BLaER1 treated with 17β-estradiol and CSF1 and Interleukin-3, amounts not matched to agents 10 nM and 100 nM (cell line): ENCODE measurements around the gene DCAF6.

Source experiments
- H3K27ac ChIP-seq, 11 experiments: shearing (Covaris generic); formaldehyde crosslinking; 2 replicates each; pipeline ENCODE4 v1.8.1; 2022
- H3K27me3 ChIP-seq, 11 experiments: shearing (Covaris generic); formaldehyde crosslinking; 2 replicates each; pipeline ENCODE4 v1.8.1; 2022
- H3K36me3 ChIP-seq, 11 experiments: shearing (Covaris generic); formaldehyde crosslinking; 2 replicates each; pipeline ENCODE4 v1.8.1; 2022
- H3K4me1 ChIP-seq, 10 experiments: shearing (Covaris generic); formaldehyde crosslinking; 2 replicates each; pipeline ENCODE4 v1.8.1; 2022
- H3K4me2 ChIP-seq, 11 experiments: shearing (Covaris generic); formaldehyde crosslinking; 2 replicates each; pipeline ENCODE4 v1.8.1; 2022
- H3K4me3 ChIP-seq, 10 experiments: shearing (Covaris generic); formaldehyde crosslinking; 2 replicates each; pipeline ENCODE4 v1.8.1; 2022
- H3K9ac ChIP-seq, 11 experiments: shearing (Covaris generic); formaldehyde crosslinking; 2 replicates each; pipeline ENCODE4 v1.8.1; 2022
- H3K9me3 ChIP-seq, 11 experiments: shearing (Covaris generic); formaldehyde crosslinking; replicated peaks in 1 of 11; 2 replicates each; pipeline ENCODE4 v1.8.1; 2022
- H4K20me1 ChIP-seq, 11 experiments: shearing (Covaris generic); formaldehyde crosslinking; 2 replicates each; pipeline ENCODE4 v1.8.1; 2022
- Cebpa-rat ChIP-seq, 11 experiments: shearing (Covaris generic); IDR thresholded peaks; 2 replicates each; pipeline ENCODE4 v1.8.1; 2022

DCAF6 gene

GRCh38 chr1:167993720-167994119 lies 57.2 kb downstream of the DCAF6 start:
- H4K20me1 ChIP-seq = peaks cover 0 to 15% (median 0%) of the 10 kb centered on the region in 11 experiments; a peak in 3 of 22 replicates
- no peak for TF ChIP-seq Cebpa-rat (IDR thresholded peaks at IDR 0.05)
- H3K9ac ChIP-seq = no peak overlapping the region
- no peak overlapping the region for H3K4me3 ChIP-seq
- H3K9me3 ChIP-seq = no peaks in the 10 kb centered on the region
- peaks cover 25 to 86% (median 47%) of the 10 kb centered on the region in 11 experiments for H3K36me3 ChIP-seq
- H3K27me3 ChIP-seq = no peaks in the 10 kb centered on the region
- H3K27ac ChIP-seq = no peak overlapping the region
- no peaks in the 10 kb centered on the region for H3K4me1 ChIP-seq
- no peak overlapping the region for H3K4me2 ChIP-seq

GRCh38 chr1:167994560-167994959 lies 58.1 kb downstream of the DCAF6 start:
- no peaks in the 10 kb centered on the region for H3K4me1 ChIP-seq
- H3K27me3 ChIP-seq = no peaks in the 10 kb centered on the region
- H3K9me3 ChIP-seq = no peaks in the 10 kb centered on the region
- no peak overlapping the region for H3K4me2 ChIP-seq
- no peak overlapping the region for H3K4me3 ChIP-seq
- peaks cover 0 to 22% (median 0%) of the 10 kb centered on the region in 11 experiments; a peak in 3 of 22 replicates for H4K20me1 ChIP-seq
- no peak for TF ChIP-seq Cebpa-rat (IDR thresholded peaks at IDR 0.05)
- H3K9ac ChIP-seq = no peak overlapping the region
- H3K27ac ChIP-seq = no peak overlapping the region
- peaks cover 25 to 86% (median 47%) of the 10 kb centered on the region in 11 experiments for H3K36me3 ChIP-seq

DNA sequence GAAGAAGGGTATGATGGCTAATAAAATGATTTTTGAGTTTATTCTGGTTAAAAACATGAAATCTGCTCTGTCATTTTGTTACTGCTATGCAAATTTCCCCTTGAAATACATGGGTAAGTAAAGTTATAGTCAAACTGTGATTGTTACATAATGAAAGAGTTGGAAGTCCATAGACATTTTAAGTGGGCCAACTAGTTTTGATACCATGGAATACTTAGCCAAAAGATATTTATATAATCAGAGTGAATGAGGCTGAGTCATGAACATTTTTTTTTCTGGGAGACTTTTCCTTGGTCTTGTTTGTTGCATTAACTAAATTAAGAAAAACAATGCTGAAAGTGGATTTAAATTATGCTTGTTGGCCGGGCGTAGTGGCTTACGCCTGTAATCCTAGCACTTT lies 58.6 kb downstream of the DCAF6 start:
- Histone ChIP-seq H3K9me3 (no peaks in the 10 kb centered on the region), H3K9ac (no peak overlapping the region), H3K27ac (no peak overlapping the region), H4K20me1 (peaks cover 0 to 22% (median 0%) of the 10 kb centered on the region in 11 experiments; a peak in 3 of 22 replicates), H3K27me3 (no peaks in the 10 kb centered on the region), H3K4me1 (no peaks in the 10 kb centered on the region), H3K4me3 (no peak overlapping the region), H3K4me2 (no peak overlapping the region), H3K36me3 (peaks cover 25 to 87% (median 48%) of the 10 kb centered on the region in 11 experiments)
- no peak for TF ChIP-seq Cebpa-rat (IDR thresholded peaks at IDR 0.05)

- Histone ChIP-seq H3K9me3 (no peaks in the 10 kb centered on the region), H3K27ac (no peak overlapping the region), H3K4me2 (no peak overlapping the region), H3K4me3 (no peak overlapping the region), H3K4me1 (no peaks in the 10 kb centered on the region), H3K9ac (no peak overlapping the region), H4K20me1 (peaks cover 0 to 22% (median 0%) of the 10 kb centered on the region in 11 experiments; a peak in 3 of 22 replicates), H3K36me3 (peaks cover 22 to 94% (median 49%) of the 10 kb centered on the region in 11 experiments), H3K27me3 (no peaks in the 10 kb centered on the region)
- TF ChIP-seq Cebpa-rat (IDR thresholded peaks at IDR 0.05) = no peak
Measured at GRCh38 chr1:167996266-167996665, 59.8 kb downstream of the DCAF6 start.

GRCh38 chr1:167997037-167997575 lies 60.6 kb downstream of the DCAF6 start:
- H3K4me3 ChIP-seq = no peak overlapping the region
- no peak overlapping the region for H3K27ac ChIP-seq
- peaks cover 16 to 94% (median 43%) of the 10 kb centered on the region in 11 experiments for H3K36me3 ChIP-seq
- H3K27me3 ChIP-seq = no peaks in the 10 kb centered on the region
- peaks cover 0 to 22% (median 0%) of the 10 kb centered on the region in 11 experiments; a peak in 3 of 22 replicates for H4K20me1 ChIP-seq
- H3K9me3 ChIP-seq = no peaks in the 10 kb centered on the region
- no peak for TF ChIP-seq Cebpa-rat (IDR thresholded peaks at IDR 0.05)
- no peaks in the 10 kb centered on the region for H3K4me1 ChIP-seq
- H3K4me2 ChIP-seq = no peak overlapping the region
- no peak overlapping the region for H3K9ac ChIP-seq

- H3K4me2 ChIP-seq = no peak overlapping the region
- peaks cover 11 to 94% (median 44%) of the 10 kb centered on the region in 11 experiments; a peak in 21 of 22 replicates for H3K36me3 ChIP-seq
- H4K20me1 ChIP-seq = peaks cover 0 to 22% (median 0%) of the 10 kb centered on the region in 11 experiments; a peak in 3 of 22 replicates
- no peaks in the 10 kb centered on the region for H3K9me3 ChIP-seq
- no peak overlapping the region for H3K27ac ChIP-seq
- H3K4me1 ChIP-seq = no peaks in the 10 kb centered on the region
- TF ChIP-seq Cebpa-rat (IDR thresholded peaks at IDR 0.05) = no peak
- no peaks in the 10 kb centered on the region for H3K27me3 ChIP-seq
- no peak overlapping the region for H3K4me3 ChIP-seq
- no peak overlapping the region for H3K9ac ChIP-seq
Measured at GRCh38 chr1:167999877-168000276, 63.4 kb downstream of the DCAF6 start.

- no peak overlapping the region for H3K27ac ChIP-seq
- no peak for TF ChIP-seq Cebpa-rat (IDR thresholded peaks at IDR 0.05)
- no peak overlapping the region for H3K4me3 ChIP-seq
- H3K9ac ChIP-seq = no peak overlapping the region
- H3K4me2 ChIP-seq = no peak overlapping the region
- no peaks in the 10 kb centered on the region for H3K9me3 ChIP-seq
- no peaks in the 10 kb centered on the region for H3K4me1 ChIP-seq
- peaks cover 0 to 22% (median 0%) of the 10 kb centered on the region in 11 experiments; a peak in 3 of 22 replicates for H4K20me1 ChIP-seq
- no peaks in the 10 kb centered on the region for H3K27me3 ChIP-seq
- H3K36me3 ChIP-seq = peaks cover 8 to 93% (median 38%) of the 10 kb centered on the region in 11 experiments; a peak in 21 of 22 replicates
Measured at GRCh38 chr1:168000656-168001055, 64.2 kb downstream of the DCAF6 start.

DNA sequence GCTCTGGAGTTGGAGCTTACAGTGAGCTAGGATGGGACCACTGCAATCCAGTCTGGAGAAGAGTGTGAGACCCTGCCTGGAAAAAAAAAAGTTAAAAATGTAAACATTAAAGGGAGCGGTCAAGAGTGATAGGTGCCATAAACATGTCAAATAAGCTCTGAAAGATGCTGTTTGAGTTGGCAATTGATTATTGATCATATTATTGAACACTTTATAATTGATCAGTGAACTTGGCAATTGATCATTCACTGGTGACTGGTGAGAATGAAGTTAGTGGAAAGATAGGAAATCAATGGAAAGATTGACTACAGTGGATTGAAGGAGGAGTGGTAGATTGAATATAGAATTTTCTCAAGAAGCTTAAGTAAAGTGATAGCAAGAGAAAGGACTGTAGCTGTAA lies 64.7 kb downstream of the DCAF6 start:
- H3K4me1 ChIP-seq = no peaks in the 10 kb centered on the region
- peaks cover 0 to 21% (median 0%) of the 10 kb centered on the region in 11 experiments; a peak in 3 of 22 replicates for H4K20me1 ChIP-seq
- no peaks in the 10 kb centered on the region for H3K27me3 ChIP-seq
- no peak overlapping the region for H3K9ac ChIP-seq
- H3K4me3 ChIP-seq = no peak overlapping the region
- H3K4me2 ChIP-seq = no peak overlapping the region
- H3K36me3 ChIP-seq = peaks cover 7 to 92% (median 38%) of the 10 kb centered on the region in 11 experiments; a peak in 21 of 22 replicates
- TF ChIP-seq Cebpa-rat (IDR thresholded peaks at IDR 0.05) = no peak
- no peaks in the 10 kb centered on the region for H3K9me3 ChIP-seq
- no peak overlapping the region for H3K27ac ChIP-seq

GRCh38 chr1:168004531-168004930 lies 68.0 kb downstream of the DCAF6 start:
- H4K20me1 ChIP-seq = no peaks in the 10 kb centered on the region
- no peak for TF ChIP-seq Cebpa-rat (IDR thresholded peaks at IDR 0.05)
- H3K36me3 ChIP-seq = peaks cover 16 to 86% (median 50%) of the 10 kb centered on the region in 11 experiments
- no peak overlapping the region for H3K27ac ChIP-seq
- no peaks in the 10 kb centered on the region for H3K27me3 ChIP-seq
- no peak overlapping the region for H3K4me2 ChIP-seq
- H3K4me3 ChIP-seq = no peak overlapping the region
- H3K9ac ChIP-seq = no peak overlapping the region
- H3K9me3 ChIP-seq = no peaks in the 10 kb centered on the region
- no peaks in the 10 kb centered on the region for H3K4me1 ChIP-seq

DNA sequence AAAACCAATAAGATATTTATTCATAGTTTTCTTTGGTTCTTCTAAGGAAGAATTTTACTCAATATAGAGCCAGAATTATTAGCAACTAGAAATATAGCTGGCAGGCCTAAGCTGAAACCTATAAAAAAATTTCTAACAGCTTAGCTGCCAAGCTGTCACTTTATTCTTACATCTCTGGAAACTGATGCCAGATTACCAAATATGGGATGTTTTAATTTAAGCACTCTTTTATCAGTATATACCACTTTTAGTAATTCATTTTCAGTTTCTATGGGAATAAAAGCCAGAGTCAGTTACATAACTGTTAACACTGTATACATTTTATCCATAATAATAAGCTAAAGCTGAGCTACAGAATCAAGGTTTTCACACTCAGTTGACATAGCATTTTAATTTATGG lies 69.0 kb downstream of the DCAF6 start:
- H3K9me3 ChIP-seq = no peaks in the 10 kb centered on the region; a peak in 1 of 22 replicates
- H3K9ac ChIP-seq = no peak overlapping the region
- no peak overlapping the region for H3K4me2 ChIP-seq
- peaks cover 16 to 86% (median 50%) of the 10 kb centered on the region in 11 experiments for H3K36me3 ChIP-seq
- H3K4me1 ChIP-seq = no peaks in the 10 kb centered on the region
- no peak overlapping the region for H3K4me3 ChIP-seq
- no peak overlapping the region for H3K27ac ChIP-seq
- H4K20me1 ChIP-seq = no peaks in the 10 kb centered on the region
- TF ChIP-seq Cebpa-rat (IDR thresholded peaks at IDR 0.05) = no peak
- H3K27me3 ChIP-seq = no peaks in the 10 kb centered on the region
